Osteoblast (primary cell): Measurements from ENCODE around the gene SZRD1. TPM values are rescaled to one million over a fixed set of nuclear protein-coding genes. Genes with fewer than 3 reads are reported as not detected.

ENCODE experiments used
- DNase-seq: peaks from one replicate; pipeline ENCODE4 v3.0.0; 2011; ENCODE audit warnings: low spot score, mixed read lengths; ENCODE audit not compliant: insufficient read length; ENCODE audit errors: missing footprints
- H2AFZ ChIP-seq: 2 replicates; pipeline ENCODE4 v1.6.0; 2011; ENCODE audit warnings: mild to moderate bottlenecking, low read length
- H3K27ac ChIP-seq: 2 replicates; pipeline ENCODE4 v1.5.1; 2011; ENCODE audit warnings: mild to moderate bottlenecking, low read depth, low read length, moderate library complexity
- H3K27me3 ChIP-seq: 2 replicates; pipeline ENCODE4 v1.6.0; 2012; ENCODE audit warnings: mild to moderate bottlenecking, control low read depth, inconsistent platforms, low read length, moderate library complexity; ENCODE audit not compliant: insufficient read depth
- H3K36me3 ChIP-seq: 2 replicates; pipeline ENCODE4 v1.5.1; 2011; ENCODE audit warnings: mild to moderate bottlenecking, low read length, control low read depth, moderate library complexity; ENCODE audit not compliant: insufficient read depth
- H3K4me1 ChIP-seq: 2 replicates; pipeline ENCODE4 v1.5.1; 2011; ENCODE audit warnings: mild to moderate bottlenecking, low read length, control low read depth, moderate library complexity; ENCODE audit not compliant: insufficient read depth
- H3K4me2 ChIP-seq: 2 replicates; pipeline ENCODE4 v1.6.0; 2011; ENCODE audit warnings: mild to moderate bottlenecking, low read length; ENCODE audit not compliant: insufficient read depth
- H3K4me3 ChIP-seq: fragments of 200-600 bp; sonication (generic); 3 replicates; pipeline ENCODE4 v1.5.1; 2012; ENCODE audit warnings: mild to moderate bottlenecking, low read length, inconsistent platforms; ENCODE audit not compliant: insufficient read depth
- H3K79me2 ChIP-seq: 2 replicates; pipeline ENCODE4 v1.6.0; 2012; ENCODE audit warnings: mild to moderate bottlenecking, low read length, control low read depth, inconsistent platforms; ENCODE audit not compliant: insufficient read depth
- H3K9me3 ChIP-seq: 2 replicates; pipeline ENCODE4 v1.5.1; 2011; ENCODE audit warnings: low read depth, low read length, control low read depth
- H4K20me1 ChIP-seq: 2 replicates; pipeline ENCODE4 v1.6.0; 2012; ENCODE audit warnings: mild to moderate bottlenecking, low read length, control low read depth; ENCODE audit not compliant: insufficient read depth
- CTCF ChIP-seq: IDR thresholded peaks from 2 replicates; pipeline ENCODE4 v1.5.1; 2011; ENCODE audit warnings: mild to moderate bottlenecking, low read depth, low read length, moderate library complexity; ENCODE audit errors: extremely low read depth
- total RNA-seq: library from RNA; depleted of rRNA; stranded (reverse); fragments of >200 nt; gene quantifications from 2 replicates; pipeline ENCODE4 v1.2.3, GENCODE V29; 2012

Gene SZRD1
- total RNA-seq, 1 donor: 66.2 TPM

- Histone ChIP-seq H2AFZ (no peak overlapping the region), H3K4me1 (peaks cover 16% of the 10 kb centered on the region), H3K36me3 (peaks cover 41% of the 10 kb centered on the region), H3K9me3 (no peaks in the 10 kb centered on the region), H3K4me3 (no peak overlapping the region), H4K20me1 (peaks cover 19% of the 10 kb centered on the region), H3K27ac (no peak overlapping the region), H3K27me3 (no peaks in the 10 kb centered on the region), H3K4me2 (no peak overlapping the region), H3K79me2 (peaks cover 34% of the 10 kb centered on the region)
- no peak for TF ChIP-seq CTCF
- DNase-seq: no peak
Observed at GRCh38 chr1:16398371-16398953, 31.4 kb downstream of the SZRD1 start.

- Histone ChIP-seq H3K4me2 (no peak overlapping the region), H3K4me1 (no peaks in the 10 kb centered on the region), H3K27ac (no peak overlapping the region), H3K36me3 (peaks cover 14% of the 10 kb centered on the region), H2AFZ (no peak overlapping the region), H3K79me2 (no peaks in the 10 kb centered on the region), H3K27me3 (no peaks in the 10 kb centered on the region), H4K20me1 (no peaks in the 10 kb centered on the region), H3K4me3 (no peak overlapping the region), H3K9me3 (no peaks in the 10 kb centered on the region)
- DNase-seq: no peak
- TF ChIP-seq CTCF: no peak
Observed at GRCh38 chr1:16402742-16403141, 35.7 kb downstream of the SZRD1 start.

- Histone ChIP-seq H3K27me3 (no peaks in the 10 kb centered on the region), H3K36me3 (no peaks in the 10 kb centered on the region), H3K9me3 (no peaks in the 10 kb centered on the region), H3K4me2 (no peak overlapping the region), H3K4me1 (no peaks in the 10 kb centered on the region), H2AFZ (no peak overlapping the region), H3K79me2 (no peaks in the 10 kb centered on the region), H3K27ac (no peak overlapping the region), H4K20me1 (no peaks in the 10 kb centered on the region), H3K4me3 (no peak overlapping the region)
- DNase-seq: no peak
- TF ChIP-seq CTCF: no peak
Observed at GRCh38 chr1:16405441-16405840, 38.4 kb downstream of the SZRD1 start.

GRCh38 chr1:16406868-16407267 lies 39.8 kb downstream of the SZRD1 start:
- Histone ChIP-seq H3K27ac (no peak overlapping the region), H3K27me3 (no peaks in the 10 kb centered on the region), H3K79me2 (no peaks in the 10 kb centered on the region), H2AFZ (no peak overlapping the region), H4K20me1 (no peaks in the 10 kb centered on the region), H3K4me3 (no peak overlapping the region), H3K4me1 (no peaks in the 10 kb centered on the region), H3K9me3 (no peaks in the 10 kb centered on the region), H3K36me3 (no peaks in the 10 kb centered on the region), H3K4me2 (no peak overlapping the region)
- no peak for TF ChIP-seq CTCF
- DNase-seq: no peak
